ENCODE measurements around the gene PRKAG2.

GRCh38 chr7:151759591-151760042, 117.3 kb downstream of the PRKAG2 start:
- TF ChIP-seq POLR2A (IDR thresholded peaks at IDR 0.05) (no peak), CTCF (IDR thresholded peaks at IDR 0.05) (peak; percentile 50 to 87 (median 83))

Measured in Peyer's patch (tissue), 4 donors.